ENCODE measurements around the gene PRMT7.

The PRMT7 gene

GRCh38 chr16:68324336-68324735 lies 13.5 kb downstream of the PRMT7 start:
- DNase-seq (ENCODE audit: insufficient read length), result no peak
- no peak for TF ChIP-seq POLR2A (IDR thresholded peaks at IDR 0.05; ENCODE audit: low read depth, low read length)
- no peak for TF ChIP-seq TAF1 (IDR thresholded peaks at IDR 0.05; ENCODE audit: borderline replicate concordance, low read depth, low read length)
- no peak for TF ChIP-seq POLR2AphosphoS5 (IDR thresholded peaks at IDR 0.05; ENCODE audit: low read depth, low read length)
- FAIRE-seq, result no peak

- no peak for DNase-seq (ENCODE audit: insufficient read length)
- TF ChIP-seq TAF1 (IDR thresholded peaks at IDR 0.05; ENCODE audit: borderline replicate concordance, low read depth, low read length), result no peak
- FAIRE-seq, result no peak
Measured at GRCh38 chr16:68324780-68325357, 14.1 kb downstream of the PRMT7 start.

- peak; percentile 89 for FAIRE-seq
Measured at GRCh38 chr16:68328151-68328859, 17.5 kb downstream of the PRMT7 start.

GRCh38 chr16:68328860-68329390 lies 18.1 kb downstream of the PRMT7 start:
- DNase-seq (ENCODE audit: insufficient read length) (no peak), FAIRE-seq (no peak)
- no peak for TF ChIP-seq POLR2AphosphoS5 (IDR thresholded peaks at IDR 0.05; ENCODE audit: low read depth, low read length)
- TF ChIP-seq TAF1 (IDR thresholded peaks at IDR 0.05; ENCODE audit: borderline replicate concordance, low read depth, low read length), result no peak
- no peak for TF ChIP-seq POLR2A (IDR thresholded peaks at IDR 0.05; ENCODE audit: low read depth, low read length)

More at GRCh38 chr16:68328151-68328859, 17.5 kb downstream of the PRMT7 start:
- TF ChIP-seq POLR2AphosphoS5 (IDR thresholded peaks at IDR 0.05; ENCODE audit: low read depth, low read length) (no peak), TAF1 (IDR thresholded peaks at IDR 0.05; ENCODE audit: borderline replicate concordance, low read depth, low read length) (no peak), POLR2A (IDR thresholded peaks at IDR 0.05; ENCODE audit: low read depth, low read length) (no peak)
- peak; percentile 73 for DNase-seq (ENCODE audit: insufficient read length)

DNA sequence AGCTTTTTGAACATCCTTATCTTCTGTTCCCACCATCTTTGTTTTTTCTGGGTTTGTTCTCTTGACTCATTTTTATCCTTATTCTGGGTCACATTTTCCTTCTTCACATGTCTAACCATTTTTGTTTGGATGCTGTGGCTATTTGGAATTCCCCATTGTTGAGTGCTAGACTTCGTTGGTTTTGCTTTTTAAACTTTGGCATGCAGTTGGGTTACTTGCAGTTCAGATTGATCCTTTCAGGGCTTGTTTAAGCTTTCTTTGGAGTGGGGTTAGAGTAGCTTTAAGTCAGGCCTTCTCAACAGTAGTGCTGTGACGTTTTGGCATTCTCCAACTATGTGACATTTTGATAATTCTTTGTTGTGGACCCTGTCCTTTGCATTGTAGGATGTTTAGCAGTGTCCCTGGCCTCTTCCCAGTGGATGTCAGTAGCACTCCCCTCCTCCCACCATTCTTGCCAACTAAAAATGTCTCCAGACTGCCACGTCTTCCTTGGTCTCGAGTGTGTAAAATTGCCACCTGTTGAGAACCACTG lies 21.1 kb downstream of the PRMT7 start:
- FAIRE-seq (no peak), DNase-seq (ENCODE audit: insufficient read length) (no peak)
- TF ChIP-seq POLR2A (IDR thresholded peaks at IDR 0.05; ENCODE audit: low read depth, low read length), result no peak
- TF ChIP-seq TAF1 (IDR thresholded peaks at IDR 0.05; ENCODE audit: borderline replicate concordance, low read depth, low read length), result no peak
- TF ChIP-seq POLR2AphosphoS5 (IDR thresholded peaks at IDR 0.05; ENCODE audit: low read depth, low read length), result no peak

DNA sequence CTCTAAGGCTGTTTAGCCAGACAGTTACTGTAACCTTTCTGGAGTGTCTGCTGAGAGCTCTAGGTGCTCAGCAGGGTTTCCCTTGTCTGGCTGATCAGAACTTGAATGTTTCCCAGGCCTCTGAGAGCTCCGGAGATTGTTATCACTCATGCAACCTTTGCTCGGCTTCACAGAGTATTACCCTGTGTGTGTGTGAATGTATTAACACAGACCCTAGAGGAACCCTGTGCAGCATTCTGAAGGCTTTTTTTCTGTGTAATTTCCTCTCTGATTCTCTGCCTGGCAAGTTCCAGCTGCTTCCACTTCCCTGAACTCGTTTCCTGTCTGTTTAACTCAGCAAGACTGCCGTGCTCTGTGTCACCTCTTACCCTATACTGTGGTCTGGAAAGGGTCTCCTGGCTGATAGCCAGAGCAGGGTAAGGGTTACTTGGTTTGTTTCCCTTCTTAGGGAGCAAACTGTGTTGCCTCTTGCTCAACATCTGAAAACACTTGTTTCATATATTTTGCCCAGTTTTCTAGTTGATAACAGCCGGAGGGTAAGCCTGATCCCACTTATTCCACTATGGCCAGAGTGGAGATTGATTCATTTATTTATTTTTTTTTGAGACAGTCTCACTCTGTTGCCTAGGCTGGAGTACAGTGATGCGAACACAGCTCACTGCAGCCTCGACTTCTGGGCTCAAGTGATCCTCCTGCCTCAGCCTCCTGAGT lies 21.7 kb downstream of the PRMT7 start:
- no peak for FAIRE-seq
- TF ChIP-seq POLR2A (IDR thresholded peaks at IDR 0.05; ENCODE audit: low read depth, low read length) (no peak), TAF1 (IDR thresholded peaks at IDR 0.05; ENCODE audit: borderline replicate concordance, low read depth, low read length) (no peak), POLR2AphosphoS5 (IDR thresholded peaks at IDR 0.05; ENCODE audit: low read depth, low read length) (no peak)
- DNase-seq (ENCODE audit: insufficient read length), result no peak

GRCh38 chr16:68335175-68335574 lies 24.4 kb downstream of the PRMT7 start:
- DNase-seq (ENCODE audit: insufficient read length) (no peak), FAIRE-seq (no peak)
- TF ChIP-seq TAF1 (IDR thresholded peaks at IDR 0.05; ENCODE audit: borderline replicate concordance, low read depth, low read length), result no peak

GRCh38 chr16:68338326-68339119 lies 27.7 kb downstream of the PRMT7 start:
- no peak for DNase-seq (ENCODE audit: insufficient read length)
- FAIRE-seq, result no peak
- no peak for TF ChIP-seq TAF1 (IDR thresholded peaks at IDR 0.05; ENCODE audit: borderline replicate concordance, low read depth, low read length)
- TF ChIP-seq POLR2A (IDR thresholded peaks at IDR 0.05; ENCODE audit: low read depth, low read length), result no peak
- no peak for TF ChIP-seq POLR2AphosphoS5 (IDR thresholded peaks at IDR 0.05; ENCODE audit: low read depth, low read length)

DNA sequence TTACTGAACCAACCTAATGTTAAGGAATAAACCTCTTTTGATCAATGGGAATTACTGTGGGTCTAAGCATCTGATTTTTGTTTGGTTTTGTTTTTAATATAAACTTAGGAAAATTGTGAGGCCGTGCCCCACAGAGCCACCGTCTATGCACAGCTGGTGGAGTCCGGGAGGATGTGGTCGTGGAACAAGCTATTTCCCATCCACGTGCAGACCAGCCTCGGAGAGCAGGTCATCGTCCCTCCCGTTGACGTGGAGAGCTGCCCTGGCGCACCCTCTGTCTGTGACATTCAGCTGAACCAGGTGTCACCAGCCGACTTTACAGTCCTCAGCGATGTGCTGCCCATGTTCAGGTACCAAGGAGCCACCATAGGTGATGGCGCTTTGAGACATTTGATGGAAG lies 28.4 kb downstream of the PRMT7 start:
- DNase-seq (ENCODE audit: insufficient read length) (no peak), FAIRE-seq (no peak)
- TF ChIP-seq POLR2AphosphoS5 (IDR thresholded peaks at IDR 0.05; ENCODE audit: low read depth, low read length) (no peak), POLR2A (IDR thresholded peaks at IDR 0.05; ENCODE audit: low read depth, low read length) (no peak), TAF1 (IDR thresholded peaks at IDR 0.05; ENCODE audit: borderline replicate concordance, low read depth, low read length) (no peak)

DNA sequence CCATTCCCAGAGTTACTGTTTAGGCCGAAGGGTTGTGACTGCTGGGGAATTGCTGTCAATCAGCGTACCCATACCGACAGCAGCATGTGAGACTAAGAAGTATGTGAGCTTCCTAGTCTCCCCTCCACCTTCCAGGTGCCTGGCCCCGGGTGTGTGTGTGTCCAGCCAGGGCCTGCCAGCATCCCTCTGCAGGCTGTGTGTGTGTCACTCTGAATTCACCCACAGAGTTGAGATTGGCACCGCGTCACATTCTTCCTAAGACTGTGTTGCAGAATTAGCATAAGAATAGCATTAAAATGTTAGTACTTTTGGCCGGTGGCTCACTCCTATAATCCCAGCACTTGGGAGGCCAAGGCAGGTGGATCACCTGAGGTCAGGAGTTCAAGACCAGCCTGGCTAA lies 31.8 kb downstream of the PRMT7 start:
- FAIRE-seq, result no peak
- TF ChIP-seq POLR2AphosphoS5 (IDR thresholded peaks at IDR 0.05; ENCODE audit: low read depth, low read length), result no peak
- TF ChIP-seq POLR2A (IDR thresholded peaks at IDR 0.05; ENCODE audit: low read depth, low read length), result no peak

DNA sequence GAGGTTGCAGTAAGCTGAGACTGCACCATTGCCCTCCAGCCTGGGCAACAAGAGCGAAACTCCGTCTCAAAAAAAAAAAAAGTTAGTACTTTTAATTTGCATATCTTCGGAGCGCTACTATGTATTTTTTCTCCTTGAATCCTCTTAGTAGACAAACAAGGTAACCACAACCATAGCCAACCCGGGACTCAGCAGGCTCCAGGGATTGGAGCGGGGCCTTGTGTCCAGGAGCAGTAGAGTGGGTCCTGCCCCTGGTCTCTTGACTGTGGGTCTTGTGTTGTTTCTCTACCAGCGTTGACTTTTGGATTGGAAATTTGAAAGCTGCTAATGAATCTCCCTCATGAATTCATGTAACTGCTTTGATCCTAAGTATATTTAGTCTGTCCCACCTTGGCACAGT lies 32.3 kb downstream of the PRMT7 start:
- FAIRE-seq (no peak), DNase-seq (ENCODE audit: insufficient read length) (no peak)
- TF ChIP-seq POLR2AphosphoS5 (IDR thresholded peaks at IDR 0.05; ENCODE audit: low read depth, low read length), result no peak
- TF ChIP-seq POLR2A (IDR thresholded peaks at IDR 0.05; ENCODE audit: low read depth, low read length), result no peak
- TF ChIP-seq TAF1 (IDR thresholded peaks at IDR 0.05; ENCODE audit: borderline replicate concordance, low read depth, low read length), result no peak

More for the DNA sequence above, 31.8 kb downstream of the PRMT7 start:
- no peak for DNase-seq (ENCODE audit: insufficient read length)
